ENCODE measurements around the gene PLCB2.

- TF ChIP-seq CTCF (IDR thresholded peaks at IDR 0.05; ENCODE audit: extremely low read depth in 1 of 2, insufficient read depth in 1 of 2, low read depth in 1 of 2, low read length in 2 of 2) (no peak), POLR2AphosphoS5 (IDR thresholded peaks at IDR 0.05; ENCODE audit: insufficient read depth, low read depth, low read length) (no peak), JUN (IDR thresholded peaks at IDR 0.05; ENCODE audit: borderline replicate concordance, insufficient read depth, insufficient read length, low read depth) (no peak), MYC (IDR thresholded peaks at IDR 0.05; ENCODE audit: low read depth, low read length) (no peak)
These were observed 19.7 kb upstream of the PLCB2 start for GRCh38 chr15:40327457-40327856.

Data from endothelial cell of umbilical vein (primary cell).